Activated naive CD8-positive, alpha-beta T cell (primary cell): ENCODE results near the gene AKNA.

Experiments used
- H3K27ac Mint-ChIP-seq: one replicate; pipeline ENCODE4 v1.8.0; 2021; ENCODE audit warnings: mixed read lengths
- H3K27me3 Mint-ChIP-seq: one replicate; pipeline ENCODE4 v1.8.0; 2021; ENCODE audit warnings: mixed read lengths
- H3K36me3 Mint-ChIP-seq: one replicate; pipeline ENCODE4 v1.8.0; 2021; ENCODE audit warnings: mixed read lengths
- H3K4me1 Mint-ChIP-seq: one replicate; pipeline ENCODE4 v1.8.0; 2021; ENCODE audit warnings: low read depth, mixed read lengths
- H3K4me3 Mint-ChIP-seq: one replicate; pipeline ENCODE4 v1.8.0; 2021; ENCODE audit warnings: mild to moderate bottlenecking, mixed read lengths
- H3K9me3 Mint-ChIP-seq: one replicate; pipeline ENCODE4 v1.8.0; 2021; ENCODE audit warnings: low read depth, mixed read lengths

Gene AKNA

GRCh38 chr9:114351932-114352331, 35.9 kb downstream of the AKNA start:
- Mint-ChIP-seq H3K4me3 (no peak overlapping the region), H3K36me3 (peaks cover 12% of the 10 kb centered on the region), H3K4me1 (peaks cover 62% of the 10 kb centered on the region), H3K27me3 (no peaks in the 10 kb centered on the region), H3K9me3 (no peaks in the 10 kb centered on the region), H3K27ac (peak overlapping the region; percentile 79)

DNA sequence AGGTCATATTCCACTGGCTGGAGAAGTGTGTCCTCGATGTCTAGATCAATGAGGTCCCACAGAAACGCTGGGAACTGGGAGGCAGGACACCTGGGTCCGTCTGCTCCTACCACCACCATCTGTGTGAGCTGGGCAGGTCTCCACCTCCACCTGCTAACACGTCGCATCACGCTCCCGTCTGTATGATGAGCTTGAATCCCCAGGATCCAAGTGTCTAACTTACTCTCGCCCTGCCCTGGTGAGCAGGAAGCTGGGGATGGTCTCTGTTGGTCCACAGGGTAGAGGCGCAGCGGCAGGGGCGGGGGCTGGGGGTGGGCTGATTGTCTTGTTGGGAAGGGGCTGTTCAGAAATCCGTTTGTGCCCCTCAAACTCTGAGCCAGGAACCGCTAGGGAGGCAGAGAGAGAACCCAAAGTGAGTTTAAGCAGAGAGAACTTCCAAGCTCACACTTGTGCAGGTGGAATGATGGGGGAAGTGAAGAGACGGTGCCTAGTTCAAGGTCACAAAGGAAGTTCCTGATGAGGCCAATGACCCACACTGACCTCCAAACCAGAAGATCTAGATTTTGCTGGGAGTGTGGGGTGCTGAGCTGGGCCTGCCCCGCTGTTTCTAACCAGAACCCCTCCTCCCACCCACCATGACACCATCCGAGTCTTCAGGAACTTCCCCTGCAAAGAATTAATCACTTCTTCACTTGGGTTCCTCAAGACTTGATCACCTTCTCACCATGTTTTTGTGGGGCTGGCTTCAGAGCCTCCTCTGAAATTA, 37.0 kb downstream of the AKNA start:
- H3K36me3 Mint-ChIP-seq: peaks cover 15% of the 10 kb centered on the region
- peaks cover 62% of the 10 kb centered on the region for H3K4me1 Mint-ChIP-seq
- H3K9me3 Mint-ChIP-seq: no peaks in the 10 kb centered on the region
- H3K27me3 Mint-ChIP-seq: no peaks in the 10 kb centered on the region
- H3K27ac Mint-ChIP-seq: peak overlapping the region; percentile 98
- H3K4me3 Mint-ChIP-seq: peak overlapping the region; percentile 75

DNA sequence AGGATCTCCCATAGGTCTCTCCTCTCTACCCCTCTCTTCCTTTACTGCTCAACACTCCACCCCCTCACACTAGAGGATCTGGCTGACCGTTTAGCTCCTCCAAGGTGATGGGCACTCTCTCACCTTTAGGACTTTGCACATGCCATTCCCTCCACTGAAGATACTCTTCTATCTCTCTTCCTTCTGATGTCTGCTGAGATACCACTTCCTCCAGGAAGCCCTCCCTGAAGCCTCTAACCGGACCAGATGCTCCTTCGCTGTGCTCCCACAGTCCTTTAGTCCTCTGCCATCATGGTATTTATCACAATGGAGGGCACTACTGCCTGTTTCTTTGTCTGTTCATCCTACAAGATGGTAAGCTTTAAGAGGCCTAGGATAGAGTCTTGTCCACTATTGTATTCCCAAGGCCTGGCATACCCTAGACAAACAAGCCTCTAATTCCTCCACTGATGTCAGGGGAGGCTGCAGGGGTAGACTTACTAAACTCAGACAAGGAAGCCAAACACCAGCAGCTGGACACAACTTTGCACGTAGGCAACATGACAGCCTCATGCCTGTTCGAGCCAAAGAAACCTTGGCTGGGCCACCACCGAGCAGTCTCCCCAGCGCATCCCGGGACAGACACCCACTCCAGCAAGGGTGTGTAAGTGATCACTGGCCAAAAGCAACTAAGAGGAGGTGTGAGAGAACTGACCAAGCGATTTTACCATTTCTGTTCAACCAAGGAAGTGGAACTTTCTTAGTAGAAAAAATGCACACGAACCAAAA, 37.9 kb downstream of the AKNA start:
- peak overlapping the region; percentile 75 for H3K4me3 Mint-ChIP-seq
- no peaks in the 10 kb centered on the region for H3K9me3 Mint-ChIP-seq
- peaks cover 60% of the 10 kb centered on the region for H3K4me1 Mint-ChIP-seq
- H3K36me3 Mint-ChIP-seq: peaks cover 15% of the 10 kb centered on the region
- H3K27ac Mint-ChIP-seq: peak overlapping the region; percentile 98
- H3K27me3 Mint-ChIP-seq: no peaks in the 10 kb centered on the region

- Mint-ChIP-seq H3K36me3 (peaks cover 15% of the 10 kb centered on the region), H3K4me3 (peak overlapping the region; percentile 75), H3K4me1 (peaks cover 57% of the 10 kb centered on the region), H3K27me3 (no peaks in the 10 kb centered on the region), H3K27ac (peak overlapping the region; percentile 98), H3K9me3 (no peaks in the 10 kb centered on the region)
Measured at GRCh38 chr9:114348906-114349482, 38.8 kb downstream of the AKNA start.

DNA sequence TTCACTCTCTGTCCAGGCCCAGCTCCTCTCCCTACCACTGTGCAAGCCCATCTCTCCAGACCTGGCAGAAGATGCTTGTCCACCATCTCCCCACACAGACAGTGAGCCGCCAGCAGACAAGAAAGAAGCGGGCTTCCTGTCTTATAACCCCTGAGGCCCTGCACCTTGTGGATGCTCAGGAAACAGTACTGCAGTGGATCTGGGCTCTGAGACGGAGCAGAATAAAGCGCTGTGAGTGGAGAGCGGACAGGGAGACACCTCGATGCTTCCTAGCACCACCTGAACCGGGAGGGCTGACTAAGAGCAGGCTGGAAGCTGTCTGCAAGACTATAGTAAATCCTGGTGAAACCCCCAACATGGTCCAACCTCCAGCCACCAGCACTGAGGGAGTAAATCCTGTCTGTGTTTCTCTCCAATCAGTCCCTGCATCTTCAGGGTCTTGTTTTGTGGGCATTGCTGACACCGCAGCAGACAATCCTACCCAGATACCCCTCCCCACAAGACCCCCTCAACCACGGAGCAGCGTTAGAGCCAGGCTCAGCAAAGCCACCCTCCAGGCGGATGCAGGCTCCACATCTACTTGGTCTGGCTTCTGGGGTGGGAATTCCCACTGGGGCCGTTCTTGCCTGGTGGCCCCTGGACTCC, 39.4 kb downstream of the AKNA start:
- no peaks in the 10 kb centered on the region for H3K9me3 Mint-ChIP-seq
- peaks cover 17% of the 10 kb centered on the region for H3K36me3 Mint-ChIP-seq
- no peaks in the 10 kb centered on the region for H3K27me3 Mint-ChIP-seq
- H3K4me3 Mint-ChIP-seq: peak overlapping the region; percentile 75
- peaks cover 53% of the 10 kb centered on the region for H3K4me1 Mint-ChIP-seq
- peak overlapping the region; percentile 98 for H3K27ac Mint-ChIP-seq

- H3K4me3 Mint-ChIP-seq: no peak overlapping the region
- H3K27ac Mint-ChIP-seq: peak overlapping the region; percentile 98
- peaks cover 17% of the 10 kb centered on the region for H3K36me3 Mint-ChIP-seq
- no peaks in the 10 kb centered on the region for H3K27me3 Mint-ChIP-seq
- H3K4me1 Mint-ChIP-seq: peaks cover 52% of the 10 kb centered on the region
- no peaks in the 10 kb centered on the region for H3K9me3 Mint-ChIP-seq
Measured at GRCh38 chr9:114347675-114348074, 40.1 kb downstream of the AKNA start.

DNA sequence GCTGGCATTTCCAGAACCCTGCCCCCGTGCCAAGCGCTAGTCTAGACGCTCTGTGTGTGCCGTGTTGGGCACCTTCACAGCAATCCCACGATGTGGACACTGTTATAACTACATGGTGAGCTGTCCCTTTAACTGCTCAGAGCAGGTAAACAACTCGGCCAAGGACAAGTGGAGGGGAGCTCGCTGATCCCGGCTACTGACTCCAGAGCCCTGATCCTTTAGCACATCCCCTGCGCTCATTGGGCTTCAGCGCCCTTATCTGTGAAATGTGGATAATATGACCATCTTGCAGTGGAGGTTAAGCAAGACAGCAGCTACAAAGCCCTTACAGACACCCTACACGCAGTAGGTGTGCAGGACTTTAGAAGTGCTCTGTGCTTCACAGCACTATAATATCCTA, 41.6 kb downstream of the AKNA start:
- no peak overlapping the region for H3K4me3 Mint-ChIP-seq
- no peaks in the 10 kb centered on the region for H3K9me3 Mint-ChIP-seq
- peaks cover 47% of the 10 kb centered on the region for H3K4me1 Mint-ChIP-seq
- peak overlapping the region; percentile 79 for H3K27ac Mint-ChIP-seq
- no peaks in the 10 kb centered on the region for H3K27me3 Mint-ChIP-seq
- H3K36me3 Mint-ChIP-seq: peaks cover 20% of the 10 kb centered on the region

GRCh38 chr9:114345493-114346065, 42.2 kb downstream of the AKNA start:
- no peaks in the 10 kb centered on the region for H3K9me3 Mint-ChIP-seq
- H3K4me1 Mint-ChIP-seq: peaks cover 42% of the 10 kb centered on the region
- no peaks in the 10 kb centered on the region for H3K27me3 Mint-ChIP-seq
- peak overlapping the region; percentile 58 for H3K27ac Mint-ChIP-seq
- H3K4me3 Mint-ChIP-seq: no peak overlapping the region
- peaks cover 18% of the 10 kb centered on the region for H3K36me3 Mint-ChIP-seq

- Mint-ChIP-seq H3K27me3 (no peaks in the 10 kb centered on the region), H3K9me3 (no peaks in the 10 kb centered on the region), H3K36me3 (peaks cover 14% of the 10 kb centered on the region), H3K27ac (peak overlapping the region; percentile 65), H3K4me1 (peaks cover 36% of the 10 kb centered on the region), H3K4me3 (no peak overlapping the region)
Measured at GRCh38 chr9:114344692-114345091, 43.1 kb downstream of the AKNA start.

DNA sequence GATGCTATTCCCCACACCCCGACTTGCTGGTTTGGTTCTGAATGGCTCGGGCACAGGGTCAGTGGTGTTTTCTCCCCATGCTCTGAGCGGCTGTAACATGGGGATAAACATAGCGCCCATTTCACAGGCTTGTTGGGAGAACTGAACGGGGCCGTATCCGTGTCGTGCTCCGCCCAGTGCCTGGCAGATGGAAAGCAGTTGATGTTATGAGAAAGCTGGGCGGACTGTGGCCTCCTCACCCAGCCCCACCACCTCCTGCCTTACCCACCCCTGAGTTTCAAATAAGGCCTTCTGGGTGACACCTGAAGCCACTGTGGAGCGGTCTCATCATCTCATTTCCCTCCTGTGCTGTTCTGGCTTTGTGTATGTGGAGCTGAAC, 43.6 kb downstream of the AKNA start:
- no peaks in the 10 kb centered on the region for H3K9me3 Mint-ChIP-seq
- H3K27me3 Mint-ChIP-seq: no peaks in the 10 kb centered on the region
- H3K36me3 Mint-ChIP-seq: peaks cover 9% of the 10 kb centered on the region
- no peak overlapping the region for H3K4me3 Mint-ChIP-seq
- peak overlapping the region; percentile 65 for H3K27ac Mint-ChIP-seq
- H3K4me1 Mint-ChIP-seq: peaks cover 31% of the 10 kb centered on the region

- Mint-ChIP-seq H3K4me1 (peaks cover 29% of the 10 kb centered on the region), H3K9me3 (no peaks in the 10 kb centered on the region), H3K36me3 (peaks cover 10% of the 10 kb centered on the region), H3K27ac (peak overlapping the region; percentile 65), H3K4me3 (no peak overlapping the region), H3K27me3 (no peaks in the 10 kb centered on the region)
Measured at GRCh38 chr9:114343471-114344187, 44.2 kb downstream of the AKNA start.

- H3K36me3 Mint-ChIP-seq: peaks cover 12% of the 10 kb centered on the region
Measured at GRCh38 chr9:114342755-114343440, 44.9 kb downstream of the AKNA start.

GRCh38 chr9:114341991-114342390, 45.8 kb downstream of the AKNA start:
- Mint-ChIP-seq H3K9me3 (no peaks in the 10 kb centered on the region), H3K27ac (peak overlapping the region; percentile 88), H3K4me1 (peaks cover 23% of the 10 kb centered on the region), H3K4me3 (no peak overlapping the region), H3K27me3 (no peaks in the 10 kb centered on the region), H3K36me3 (peaks cover 14% of the 10 kb centered on the region)

More at GRCh38 chr9:114342755-114343440, 44.9 kb downstream of the AKNA start:
- Mint-ChIP-seq H3K4me3 (no peak overlapping the region), H3K9me3 (no peaks in the 10 kb centered on the region), H3K27me3 (no peaks in the 10 kb centered on the region), H3K4me1 (peaks cover 24% of the 10 kb centered on the region), H3K27ac (peak overlapping the region; percentile 65)
